PC-9 (cell line): ENCODE data around the gene ST6GALNAC3. TPM values are rescaled to one million over a fixed set of nuclear protein-coding genes. Genes with fewer than 3 reads are reported as not detected.

Experiments
- BruUV-seq: library from RNA; stranded (reverse); fragments of 400-500 nt; replicated peaks from 2 replicates; lab custom pipeline; 2021; lab: Mats Ljungman, UMichigan
- CTCF ChIA-PET: fragments of 300-600 bp; sonication (Branson Sonifier 250); formaldehyde crosslinking; loops from one replicate; lab custom pipeline; 2022; ENCODE audit warnings: antibody characterized with exemption; lab: Charles Lee
- POLR2A ChIA-PET: fragments of 300-600 bp; sonication (Branson Sonifier 250); formaldehyde crosslinking; loops from one replicate; lab custom pipeline; 2022; ENCODE audit warnings: antibody characterized with exemption; ENCODE audit not compliant: unreplicated experiment; lab: Charles Lee
- DNase-seq, 2 experiments: peaks; one replicate each; pipeline versions ENCODE4 v3.0.0 to v3.0.0-alpha.2; 2015 to 2022; ENCODE audit warnings: mixed read lengths in 1 of 2
- H2AFZ ChIP-seq: fragments of 200-600 bp; sonication (generic); 2 replicates; pipeline ENCODE4 v1.8.1; 2017; ENCODE audit warnings: antibody characterized with exemption
- H3F3A ChIP-seq: fragments of 200-600 bp; sonication (generic); 2 replicates; pipeline ENCODE4 v1.8.1; 2017; ENCODE audit warnings: antibody characterized with exemption, mild to moderate bottlenecking, low read depth; ENCODE audit not compliant: insufficient read depth
- H3K27ac ChIP-seq: fragments of 200-600 bp; sonication (generic); 2 replicates; pipeline ENCODE4 v1.6.1; 2016; ENCODE audit warnings: mixed run types
- H3K27me3 ChIP-seq: fragments of 200-600 bp; sonication (generic); 2 replicates; pipeline ENCODE4 v1.6.1; 2016; ENCODE audit warnings: low read depth, mixed run types; ENCODE audit not compliant: insufficient read depth
- H3K36me3 ChIP-seq: fragments of 200-600 bp; sonication (generic); 2 replicates; pipeline ENCODE4 v1.6.1; 2016; ENCODE audit warnings: low read depth, mixed run types
- H3K4me1 ChIP-seq: fragments of 200-600 bp; sonication (generic); replicated peaks from 2 replicates; pipeline ENCODE4 v1.6.1; 2016; ENCODE audit warnings: mixed run types; ENCODE audit not compliant: insufficient read depth
- H3K4me2 ChIP-seq: fragments of 200-600 bp; sonication (generic); 2 replicates; pipeline ENCODE4 v1.6.1; 2017; ENCODE audit warnings: mixed run types
- H3K4me3 ChIP-seq: fragments of 200-600 bp; sonication (generic); 2 replicates; pipeline ENCODE4 v1.6.1; 2016; ENCODE audit warnings: mixed run types
- H3K79me2 ChIP-seq: fragments of 200-600 bp; sonication (generic); 2 replicates; pipeline ENCODE4 v1.6.1; 2017; ENCODE audit warnings: low read depth, mixed run types
- H3K9me2 ChIP-seq: fragments of 200-600 bp; sonication (generic); 2 replicates; pipeline ENCODE4 v1.8.1; 2017; ENCODE audit warnings: mild to moderate bottlenecking; ENCODE audit not compliant: insufficient read depth
- H3K9me3 ChIP-seq: fragments of 200-600 bp; sonication (generic); 2 replicates; pipeline ENCODE4 v1.8.1; 2016; ENCODE audit warnings: low read depth; ENCODE audit not compliant: insufficient read depth
- H4K20me1 ChIP-seq: fragments of 200-600 bp; sonication (generic); 2 replicates; pipeline ENCODE4 v1.8.1; 2017; ENCODE audit not compliant: insufficient read depth
- CTCF ChIP-seq: fragments of 200-600 bp; sonication (generic); conservative IDR thresholded peaks from 2 replicates; pipeline ENCODE4 v1.6.1; 2017; ENCODE audit warnings: mixed run types, antibody characterized with exemption, mild to moderate bottlenecking, moderate library complexity
- EZH2 ChIP-seq: fragments of 200-600 bp; sonication (generic); IDR thresholded peaks from 2 replicates; pipeline ENCODE4 v1.8.0; 2017; ENCODE audit warnings: antibody characterized with exemption, low read depth
- intact Hi-C: fragments of 100-400 bp; cut with micrococcal nuclease; formaldehyde crosslinking; loops from one replicate; pipeline ENCODE4 v1.10.0; 2022; ENCODE audit not compliant: unreplicated experiment
- total RNA-seq: library from RNA; stranded (reverse); gene quantifications from 2 replicates; pipeline ENCODE4 v1.2.3, GENCODE V29; 2021

Gene ST6GALNAC3
- total RNA-seq, 1 experiment from 2014 or later: 0.04 TPM

- H2AFZ ChIP-seq: no peak overlapping the region
- CTCF ChIA-PET: no interaction called here
- intact Hi-C loops: no loop called here
- no peaks in the 10 kb centered on the region for H3F3A ChIP-seq
- H3K4me1 ChIP-seq: no peaks in the 10 kb centered on the region
- no peak overlapping the region for H3K4me2 ChIP-seq
- POLR2A ChIA-PET: no interaction called here
- H3K36me3 ChIP-seq: no peaks in the 10 kb centered on the region
- no TSS peak for BruUV-seq
- no peaks in the 10 kb centered on the region for H3K79me2 ChIP-seq
- DNase-seq: no peak
- no peaks in the 10 kb centered on the region for H3K9me3 ChIP-seq
- H3K27me3 ChIP-seq: no peaks in the 10 kb centered on the region
- no peaks in the 10 kb centered on the region for H3K9me2 ChIP-seq
- H3K4me3 ChIP-seq: no peak overlapping the region
- H3K27ac ChIP-seq: no peak overlapping the region
- H4K20me1 ChIP-seq: no peaks in the 10 kb centered on the region
- TF ChIP-seq CTCF (no peak), EZH2 (no peak)
Measured at GRCh38 chr1:76053021-76053420, 21.5 kb upstream of the ST6GALNAC3 start.

GRCh38 chr1:76054359-76054758, 20.2 kb upstream of the ST6GALNAC3 start:
- BruUV-seq: no TSS peak
- H3K27me3 ChIP-seq: no peaks in the 10 kb centered on the region
- no peaks in the 10 kb centered on the region for H3K79me2 ChIP-seq
- no peak overlapping the region for H2AFZ ChIP-seq
- no peak overlapping the region for H3K4me3 ChIP-seq
- no peak for DNase-seq
- no peaks in the 10 kb centered on the region for H3K9me2 ChIP-seq
- H3K27ac ChIP-seq: no peak overlapping the region
- ChIA-PET POLR2A (no interaction called here), CTCF (no interaction called here)
- no peak for TF ChIP-seq CTCF
- TF ChIP-seq EZH2: no peak
- no peaks in the 10 kb centered on the region for H3F3A ChIP-seq
- H4K20me1 ChIP-seq: no peaks in the 10 kb centered on the region
- no peak overlapping the region for H3K4me2 ChIP-seq
- H3K4me1 ChIP-seq: no peaks in the 10 kb centered on the region
- H3K36me3 ChIP-seq: no peaks in the 10 kb centered on the region
- no peaks in the 10 kb centered on the region for H3K9me3 ChIP-seq
- intact Hi-C loops: no loop called here

- Histone ChIP-seq H3K4me1 (no peaks in the 10 kb centered on the region), H3F3A (no peaks in the 10 kb centered on the region), H3K27me3 (no peaks in the 10 kb centered on the region), H3K9me3 (no peaks in the 10 kb centered on the region), H3K9me2 (no peaks in the 10 kb centered on the region; the same call in 1 of the 2 replicates), H3K4me2 (no peak overlapping the region), H4K20me1 (no peaks in the 10 kb centered on the region), H2AFZ (no peak overlapping the region), H3K4me3 (no peak overlapping the region), H3K36me3 (no peaks in the 10 kb centered on the region), H3K79me2 (no peaks in the 10 kb centered on the region), H3K27ac (no peak overlapping the region)
- intact Hi-C loops: no loop called here
- POLR2A ChIA-PET: no interaction called here
- BruUV-seq: no TSS peak
- no peak for DNase-seq
- no peak for TF ChIP-seq CTCF
- no peak for TF ChIP-seq EZH2
- CTCF ChIA-PET: no interaction called here
Measured at GRCh38 chr1:76055987-76056386, 18.6 kb upstream of the ST6GALNAC3 start.
